ENCODE measurements around the gene SGPP2.

The SGPP2 gene

GRCh38 chr2:222499226-222499625, 74.9 kb downstream of the SGPP2 start:
- no peak for DNase-seq (ENCODE audit: low read depth)
- no peak for TF ChIP-seq CTCF (IDR thresholded peaks at IDR 0.05; ENCODE audit: low read length, missing control alignments)
- no peak overlapping the region for H3K4me3 ChIP-seq (replicated peaks; ENCODE audit: low read depth, low read length)

DNA sequence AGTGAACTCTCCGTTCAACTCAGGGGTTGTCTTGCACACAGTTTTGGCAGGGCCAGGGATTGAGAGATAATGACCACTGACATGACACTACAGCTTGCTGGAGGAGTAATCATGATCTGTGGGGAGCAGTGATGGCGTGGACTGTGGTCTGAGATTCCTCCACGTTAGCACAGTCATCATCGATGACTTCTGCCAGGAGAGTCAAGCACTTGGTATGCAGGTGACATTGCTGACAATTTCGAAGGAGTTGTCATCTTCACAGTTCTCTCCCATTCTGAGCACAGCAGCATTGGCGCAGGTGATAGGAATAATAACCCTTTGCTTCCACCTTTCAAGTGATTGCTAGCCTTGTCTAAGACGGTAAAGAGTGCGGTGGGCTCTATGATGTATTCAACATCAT, 79.8 kb downstream of the SGPP2 start:
- DNase-seq (ENCODE audit: low read depth), result no peak
- TF ChIP-seq CTCF (IDR thresholded peaks at IDR 0.05; ENCODE audit: low read length, missing control alignments), result no peak
- H3K4me3 ChIP-seq (replicated peaks; ENCODE audit: low read depth, low read length), result no peak overlapping the region

GRCh38 chr2:222504719-222505118, 80.4 kb downstream of the SGPP2 start:
- no peak for TF ChIP-seq CTCF (IDR thresholded peaks at IDR 0.05; ENCODE audit: low read length, missing control alignments)
- no peak overlapping the region for H3K4me3 ChIP-seq (replicated peaks; ENCODE audit: low read depth, low read length)
- DNase-seq (ENCODE audit: low read depth), result no peak

GRCh38 chr2:222506230-222506935, 82.0 kb downstream of the SGPP2 start:
- TF ChIP-seq CTCF (IDR thresholded peaks at IDR 0.05; ENCODE audit: low read length, missing control alignments), result no peak
- no peak for DNase-seq (ENCODE audit: low read depth)
- H3K4me3 ChIP-seq (replicated peaks; ENCODE audit: low read depth, low read length), result no peak overlapping the region

- TF ChIP-seq CTCF (IDR thresholded peaks at IDR 0.05; ENCODE audit: low read length, missing control alignments), result no peak
- H3K4me3 ChIP-seq (replicated peaks; ENCODE audit: low read depth, low read length), result no peak overlapping the region
- DNase-seq (ENCODE audit: low read depth), result no peak
Observed at GRCh38 chr2:222514901-222515300, 90.6 kb downstream of the SGPP2 start.

DNA sequence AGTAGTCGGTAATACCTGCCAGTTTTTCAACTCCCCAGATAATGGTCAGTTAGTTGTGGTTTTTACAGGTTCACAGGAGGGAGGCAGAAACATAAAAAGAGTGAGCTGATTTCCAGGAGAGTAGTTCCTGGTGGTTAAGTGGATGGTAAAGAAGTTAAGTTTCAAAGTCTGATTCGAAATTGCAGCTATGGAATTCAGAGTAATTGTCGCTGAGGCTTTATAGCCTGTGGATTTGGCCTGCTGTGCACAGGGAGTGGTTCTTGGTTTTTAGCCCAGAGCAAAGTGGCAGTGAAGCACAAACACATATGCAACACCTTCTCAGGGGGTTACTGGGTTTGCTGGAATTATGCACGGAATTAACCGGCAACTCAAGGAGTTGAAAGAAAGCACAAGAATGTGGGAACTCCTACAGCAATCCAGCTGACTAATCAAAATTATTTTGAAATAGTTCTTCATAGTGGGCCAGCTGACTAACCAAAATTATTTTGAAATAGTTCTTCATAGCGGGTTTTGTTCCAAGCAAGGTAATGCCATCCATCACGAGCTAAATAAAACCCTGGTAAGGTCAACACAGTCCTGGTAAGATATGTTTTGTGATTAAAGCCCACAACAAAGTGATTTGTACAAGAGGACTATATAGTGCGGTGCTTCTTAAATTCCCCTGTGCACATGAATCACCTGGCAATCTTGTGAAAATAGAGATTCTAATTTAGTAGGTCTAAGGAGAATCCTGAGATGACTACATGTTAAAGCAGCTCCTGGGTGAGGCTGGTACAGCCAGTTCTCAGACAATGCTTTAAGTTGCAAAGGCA, 94.4 kb downstream of the SGPP2 start:
- DNase-seq (ENCODE audit: low read depth), result peak; percentile 69
- no peak for TF ChIP-seq CTCF (IDR thresholded peaks at IDR 0.05; ENCODE audit: low read length, missing control alignments)
- no peak overlapping the region for H3K4me3 ChIP-seq (replicated peaks; ENCODE audit: low read depth, low read length)

Measured in fibroblast of pulmonary artery (primary cell).